Astrocyte of the cerebellum (primary cell): Measurements from ENCODE around the gene CATSPER3.

Experiments used
- DNase-seq: peaks from one replicate; pipeline ENCODE4 v3.0.0-alpha.2; 2011; ENCODE audit warnings: low read depth
- H3K4me3 ChIP-seq: 2 replicates; pipeline ENCODE4 v1.5.1; 2011; ENCODE audit warnings: mild to moderate bottlenecking, low read depth, low read length, moderate library complexity
- CTCF ChIP-seq: IDR thresholded peaks from 2 replicates; pipeline ENCODE4 v1.5.1; 2012; ENCODE audit warnings: low read length, low read depth, moderate library complexity, mild to moderate bottlenecking; ENCODE audit errors: missing control alignments
- in situ Hi-C: cut with HindIII; loops from 2 replicates; pipeline ENCODE4 v1.10.0; 2017; ENCODE audit warnings: low sequenced_read_pairs

The CATSPER3 gene

GRCh38 chr5:135052511-135053145 lies 84.9 kb downstream of the CATSPER3 start:
- H3K4me3 ChIP-seq: no peak overlapping the region
- no peak for DNase-seq
- in situ Hi-C loops: no loop called here
- no peak for TF ChIP-seq CTCF

GRCh38 chr5:135053278-135053677 lies 85.6 kb downstream of the CATSPER3 start:
- DNase-seq: no peak
- in situ Hi-C loops: no loop called here
- no peak overlapping the region for H3K4me3 ChIP-seq
- TF ChIP-seq CTCF: no peak

- no peak overlapping the region for H3K4me3 ChIP-seq
- no peak for DNase-seq
- no peak for TF ChIP-seq CTCF
- in situ Hi-C loops: no loop called here
These were observed 86.3 kb downstream of the CATSPER3 start for GRCh38 chr5:135053989-135054388.

GRCh38 chr5:135054546-135054945 lies 86.8 kb downstream of the CATSPER3 start:
- in situ Hi-C loops: no loop called here
- H3K4me3 ChIP-seq: no peak overlapping the region
- TF ChIP-seq CTCF: no peak
- DNase-seq: no peak

GRCh38 chr5:135055396-135055795 lies 87.7 kb downstream of the CATSPER3 start:
- no peak for TF ChIP-seq CTCF
- no peak for DNase-seq
- in situ Hi-C loops: no loop called here
- no peak overlapping the region for H3K4me3 ChIP-seq

GRCh38 chr5:135056316-135057030 lies 88.8 kb downstream of the CATSPER3 start:
- no peak for TF ChIP-seq CTCF
- DNase-seq: no peak
- no peak overlapping the region for H3K4me3 ChIP-seq
- in situ Hi-C loops: no loop called here
